Prostate gland (tissue), 2 donors: ENCODE results near the gene PRRT1B. TPM values are rescaled to one million over a fixed set of nuclear protein-coding genes. Genes with fewer than 3 reads are reported as not detected.

Experiments
- DNase-seq: peaks from one replicate; pipeline ENCODE4 v3.0.0-alpha.2; 2019; ENCODE audit warnings: low spot score
- H3K27ac ChIP-seq, 2 donors: fragments of 200-600 bp; sonication (generic); 2 replicates each; pipeline ENCODE4 v1.5.1; 2017 to 2019
- H3K27me3 ChIP-seq: fragments of 200-600 bp; sonication (generic); replicated peaks from 2 replicates; pipeline ENCODE4 v1.5.1; 2019; ENCODE audit not compliant: insufficient read depth
- H3K36me3 ChIP-seq, 2 donors: fragments of 200-600 bp; sonication (generic); 1 replicate in 1 of 2; 2 replicates in 1 of 2; pipeline versions ENCODE4 v1.5.1 to v1.8.1; 2017 to 2019
- H3K4me1 ChIP-seq: fragments of 200-600 bp; sonication (generic); replicated peaks from 2 replicates; pipeline ENCODE4 v1.5.1; 2019
- H3K4me3 ChIP-seq, 2 donors: fragments of 200-600 bp; sonication (generic); 2 replicates each; pipeline ENCODE4 v1.5.1; 2017 to 2019
- H3K9me3 ChIP-seq: fragments of 200-600 bp; sonication (generic); 2 replicates; pipeline ENCODE4 v1.5.1; 2017
- CTCF ChIP-seq, 4 experiments: fragments of 200-600 bp in 2 of 4; fragments of 450-650 bp in 2 of 4; sonication (generic) in 2 of 4; IDR thresholded peaks; 1 replicate in 3 of 4; 2 replicates in 1 of 4; pipeline ENCODE4 v1.5.1; 2016 to 2019; ENCODE audit warnings: antibody characterized with exemption in 4 of 4, mild to moderate bottlenecking in 2 of 4, moderate library complexity in 2 of 4
- POLR2A ChIP-seq: fragments of 450-650 bp; IDR thresholded peaks from one replicate; pipeline ENCODE4 v1.6.1; 2016; ENCODE audit warnings: antibody characterized with exemption, mild to moderate bottlenecking
- POLR2AphosphoS5 ChIP-seq: sonication (generic); formaldehyde crosslinking; IDR thresholded peaks from one replicate; pipeline ENCODE4 v1.6.1; 2017; ENCODE audit warnings: antibody characterized with exemption
- WGBS: methylation state at CpG from one replicate; pipeline ENCODE4 v1.1.5; 2018; 5-methylcytosine and 5-hydroxymethylcytosine counted together
- intact Hi-C: fragments of 100-400 bp; cut with DNase I; formaldehyde crosslinking; loops from one replicate; pipeline ENCODE4 v1.14.2; 2022
- total RNA-seq, 2 donors: library from RNA; depleted of rRNA; stranded (reverse); fragments of >200 nt; gene quantifications; one replicate each; pipeline ENCODE4 v1.1.0, GENCODE V29; 2016

PRRT1B gene
- total RNA-seq, 2 donors from 2014 or later, result 3.7 to 25.4 TPM

GRCh38 chr9:131603711-131604439 lies 58.6 kb downstream of the PRRT1B start:
- Histone ChIP-seq H3K4me1 (peaks cover 1% of the 10 kb centered on the region), H3K27me3 (no peaks in the 10 kb centered on the region), H3K9me3 (no peaks in the 10 kb centered on the region), H3K27ac (no peak overlapping the region), H3K36me3 (no peaks in the 10 kb centered on the region), H3K4me3 (no peak overlapping the region)
- TF ChIP-seq CTCF (IDR thresholded peaks at IDR 0.05) (no peak), POLR2AphosphoS5 (no peak), POLR2A (no peak)
- intact Hi-C loops, result no loop called here
- 86% methylated on average over 15 of the region's 16 CpGs for WGBS
- no peak for DNase-seq

GRCh38 chr9:131605770-131606590 lies 60.7 kb downstream of the PRRT1B start:
- H3K4me1 ChIP-seq, result peaks cover 7% of the 10 kb centered on the region
- WGBS, result 83% methylated on average over 9 of the region's 9 CpGs
- no peak overlapping the region for H3K4me3 ChIP-seq
- TF ChIP-seq CTCF (IDR thresholded peaks at IDR 0.05) (no peak), POLR2AphosphoS5 (no peak), POLR2A (no peak)
- intact Hi-C loops, result loop anchor here (5.0 kb wide), 1 partner anchor 131 kb away; no protein-coding TSS in a partner anchor
- DNase-seq, result no peak
- no peaks in the 10 kb centered on the region for H3K27me3 ChIP-seq
- H3K9me3 ChIP-seq, result no peaks in the 10 kb centered on the region
- H3K27ac ChIP-seq, result no peak overlapping the region
- no peaks in the 10 kb centered on the region for H3K36me3 ChIP-seq

- TF ChIP-seq POLR2AphosphoS5 (no peak), CTCF (IDR thresholded peaks at IDR 0.05) (no peak), POLR2A (no peak)
- Histone ChIP-seq H3K27ac (peak overlapping the region in 1 of 2 donors; percentile 84), H3K4me3 (no peak overlapping the region), H3K9me3 (no peaks in the 10 kb centered on the region), H3K36me3 (no peaks in the 10 kb centered on the region), H3K27me3 (no peaks in the 10 kb centered on the region), H3K4me1 (peaks cover 7% of the 10 kb centered on the region)
- intact Hi-C loops, result loop anchor here (5.0 kb wide), 1 partner anchor 130 kb away; no protein-coding TSS in a partner anchor
- 90% methylated on average over 13 of the region's 13 CpGs for WGBS
- DNase-seq, result no peak
These were observed 61.7 kb downstream of the PRRT1B start for GRCh38 chr9:131606896-131607567.

GRCh38 chr9:131607591-131607990 lies 62.3 kb downstream of the PRRT1B start:
- H3K4me1 ChIP-seq, result peaks cover 7% of the 10 kb centered on the region
- intact Hi-C loops, result loop anchor here (5.0 kb wide), 1 partner anchor 130 kb away; no protein-coding TSS in a partner anchor
- no peaks in the 10 kb centered on the region for H3K27me3 ChIP-seq
- no peak for DNase-seq
- 69% methylated on average over 8 of the region's 8 CpGs for WGBS
- no peaks in the 10 kb centered on the region for H3K9me3 ChIP-seq
- peak overlapping the region in 1 of 2 donors; percentile 84 for H3K27ac ChIP-seq
- no peak overlapping the region for H3K4me3 ChIP-seq
- TF ChIP-seq CTCF (IDR thresholded peaks at IDR 0.05) (no peak), POLR2AphosphoS5 (no peak)
- H3K36me3 ChIP-seq, result no peaks in the 10 kb centered on the region
